H9 (cell line): ENCODE data around the gene MRPL27. TPM values are rescaled to one million over a fixed set of nuclear protein-coding genes. Genes with fewer than 3 reads are reported as not detected.

ENCODE experiments used
- DNase-seq: peaks from one replicate; pipeline ENCODE4 v3.0.0-alpha.2; 2017
- H2AFZ ChIP-seq: one replicate; pipeline ENCODE4 v1.6.1; 2013; ENCODE audit warnings: mild to moderate bottlenecking, low read length, control low read depth, moderate library complexity
- H2AK5ac ChIP-seq: 2 replicates; pipeline ENCODE4 v1.6.1; 2013; ENCODE audit warnings: low read length, control low read depth, mixed read lengths; ENCODE audit not compliant: insufficient read length
- H2BK120ac ChIP-seq: one replicate; pipeline ENCODE4 v1.6.1; 2013; ENCODE audit warnings: low read depth, mild to moderate bottlenecking, low read length, control low read depth, inconsistent platforms; ENCODE audit not compliant: poor library complexity, severe bottlenecking
- H2BK12ac ChIP-seq: 2 replicates; pipeline ENCODE4 v1.6.1; 2013; ENCODE audit warnings: low read length, control low read depth, mixed read lengths, low read depth; ENCODE audit not compliant: insufficient read length
- H2BK15ac ChIP-seq: 2 replicates; pipeline ENCODE4 v1.6.1; 2013; ENCODE audit warnings: low read depth, low read length, control low read depth
- H2BK20ac ChIP-seq: one replicate; pipeline ENCODE4 v1.6.1; 2013; ENCODE audit warnings: low read depth, mild to moderate bottlenecking, low read length, control low read depth, inconsistent platforms; ENCODE audit not compliant: poor library complexity, severe bottlenecking
- H2BK5ac ChIP-seq: 2 replicates; pipeline ENCODE4 v1.6.1; 2013; ENCODE audit warnings: low read length, control low read depth, mixed read lengths; ENCODE audit not compliant: insufficient read length
- H3K14ac ChIP-seq: 2 replicates; pipeline ENCODE4 v1.6.1; 2013; ENCODE audit warnings: low read length, control low read depth; ENCODE audit not compliant: insufficient read depth
- H3K18ac ChIP-seq: 2 replicates; pipeline ENCODE4 v1.6.1; 2013; ENCODE audit warnings: low read depth, mild to moderate bottlenecking, mixed read lengths, low read length, control low read depth; ENCODE audit not compliant: insufficient read length
- H3K23ac ChIP-seq: 2 replicates; pipeline ENCODE4 v1.6.1; 2013; ENCODE audit warnings: low read length, control low read depth, mixed read lengths, low read depth; ENCODE audit not compliant: insufficient read length
- H3K23me2 ChIP-seq: 2 replicates; pipeline ENCODE4 v1.6.1; 2013; ENCODE audit warnings: low read depth, mild to moderate bottlenecking, mixed read lengths, low read length, control low read depth; ENCODE audit not compliant: insufficient read length, poor library complexity, severe bottlenecking
- H3K27ac ChIP-seq: 2 replicates; pipeline ENCODE4 v1.5.1; 2013; ENCODE audit warnings: low read length, control low read depth, mixed read lengths, low read depth; ENCODE audit not compliant: insufficient read length
- H3K27me3 ChIP-seq: 2 replicates; pipeline ENCODE4 v1.6.1; 2013; ENCODE audit warnings: low read length, control low read depth, inconsistent platforms; ENCODE audit not compliant: insufficient read depth
- H3K4ac ChIP-seq: 2 replicates; pipeline ENCODE4 v1.6.1; 2013; ENCODE audit warnings: low read depth, mild to moderate bottlenecking, control low read depth, inconsistent platforms, low read length, moderate library complexity
- H3K4me1 ChIP-seq: 2 replicates; pipeline ENCODE4 v1.6.1; 2013; ENCODE audit warnings: low read length, control low read depth, inconsistent platforms; ENCODE audit not compliant: insufficient read depth
- H3K4me2 ChIP-seq: 2 replicates; pipeline ENCODE4 v1.6.1; 2013; ENCODE audit warnings: low read length, control low read depth, mixed read lengths; ENCODE audit not compliant: insufficient read length, insufficient read depth
- H3K56ac ChIP-seq: 2 replicates; pipeline ENCODE4 v1.6.1; 2013; ENCODE audit warnings: low read depth, mild to moderate bottlenecking, mixed read lengths, low read length, control low read depth; ENCODE audit not compliant: insufficient read length
- H3K79me1 ChIP-seq: 2 replicates; pipeline ENCODE4 v1.6.1; 2013; ENCODE audit warnings: low read depth, mild to moderate bottlenecking, moderate library complexity, low read length, control low read depth, inconsistent platforms; ENCODE audit not compliant: insufficient read depth, poor library complexity, severe bottlenecking
- H3K79me2 ChIP-seq: 2 replicates; pipeline ENCODE4 v1.6.1; 2013; ENCODE audit warnings: low read length, control low read depth, inconsistent platforms; ENCODE audit not compliant: insufficient read depth
- H3K9ac ChIP-seq: 2 replicates; pipeline ENCODE4 v1.6.1; 2013; ENCODE audit warnings: low read length, control low read depth, mixed read lengths; ENCODE audit not compliant: insufficient read length; ENCODE audit errors: extremely low read depth
- H3K9me3 ChIP-seq: one replicate; pipeline ENCODE4 v1.6.1; 2013; ENCODE audit warnings: low read depth, low read length, inconsistent platforms; ENCODE audit not compliant: control insufficient read depth
- H3T11ph ChIP-seq: one replicate; pipeline ENCODE4 v1.6.1; 2013; ENCODE audit warnings: mild to moderate bottlenecking, low read length, control low read depth, inconsistent platforms
- H4K20me1 ChIP-seq: one replicate; pipeline ENCODE4 v1.6.1; 2013; ENCODE audit not compliant: control insufficient read depth, insufficient read length, insufficient read depth
- H4K5ac ChIP-seq: 2 replicates; pipeline ENCODE4 v1.6.1; 2013; ENCODE audit warnings: low read depth, mild to moderate bottlenecking, mixed read lengths, low read length, control low read depth; ENCODE audit not compliant: insufficient read length
- H4K8ac ChIP-seq: replicated peaks from 2 replicates; pipeline ENCODE4 v1.6.1; 2013; ENCODE audit warnings: low read length, control low read depth, mixed read lengths, low read depth; ENCODE audit not compliant: insufficient read length
- H4K91ac ChIP-seq: 2 replicates; pipeline ENCODE4 v1.6.1; 2013; ENCODE audit warnings: low read depth, mild to moderate bottlenecking, moderate library complexity, mixed read lengths, low read length, control low read depth; ENCODE audit not compliant: insufficient read length
- H3K27ac Mint-ChIP-seq, 3 experiments: 2 replicates in 2 of 3; 3 replicates in 1 of 3; pipeline ENCODE4 v1.8.0; 2020 to 2021; ENCODE audit warnings: mixed read lengths in 3 of 3, mild to moderate bottlenecking in 1 of 3, moderate library complexity in 1 of 3
- H3K27me3 Mint-ChIP-seq: 2 replicates; pipeline ENCODE4 v1.8.0; 2021; ENCODE audit warnings: low read depth, mild to moderate bottlenecking, moderate library complexity, mixed read lengths
- H3K36me3 Mint-ChIP-seq, 3 experiments: 2 replicates in 2 of 3; 3 replicates in 1 of 3; pipeline ENCODE4 v1.8.0; 2020 to 2021; ENCODE audit warnings: low read depth in 3 of 3, mixed read lengths in 3 of 3; ENCODE audit not compliant: insufficient read depth in 1 of 3
- H3K4me1 Mint-ChIP-seq, 2 experiments: 2 replicates each; pipeline ENCODE4 v1.8.0; 2020; ENCODE audit warnings: mixed read lengths in 2 of 2
- H3K4me3 Mint-ChIP-seq, 2 experiments: 2 replicates in 1 of 2; 3 replicates in 1 of 2; pipeline ENCODE4 v1.8.0; 2020 to 2021; ENCODE audit warnings: mild to moderate bottlenecking in 2 of 2, mixed read lengths in 2 of 2, moderate library complexity in 1 of 2
- H3K9me3 Mint-ChIP-seq, 2 experiments: 2 replicates in 1 of 2; 3 replicates in 1 of 2; pipeline ENCODE4 v1.8.0; 2020; ENCODE audit warnings: mild to moderate bottlenecking in 2 of 2, mixed read lengths in 2 of 2, moderate library complexity in 1 of 2
- CTCF ChIP-seq: fragments of 200-600 bp; sonication (generic); conservative IDR thresholded peaks from 3 replicates; pipeline ENCODE4 v1.8.0; 2021; ENCODE audit warnings: antibody characterized with exemption, mild to moderate bottlenecking
- WGBS: extraction: QIAGEN DNeasy Blood & Tissue Kit; methylation state at CpG from one replicate; pipeline ENCODE4 v1.1.7; 2013; ENCODE audit warnings: missing lambda C conversion rate, low lambda C conversion rate, mixed read lengths; ENCODE audit not compliant: insufficient read length; ENCODE audit errors: extremely low coverage; 5-methylcytosine and 5-hydroxymethylcytosine counted together
- total RNA-seq: library from RNA; stranded (reverse); gene quantifications from 2 replicates; pipeline ENCODE4 v1.2.1, GENCODE V29; 2021

The MRPL27 gene
- total RNA-seq, 1 experiment from 2014 or later = 85.9 TPM

- Mint-ChIP-seq H3K4me3 (no peak overlapping the region), H3K27ac (peak overlapping the region in 1 of 3 experiments; percentile 31; a peak in 1 of 7 replicates), H3K27me3 (peaks cover 5% of the 10 kb centered on the region), H3K4me1 (peaks cover 13 to 19% of the 10 kb centered on the region in 2 experiments), H3K9me3 (no peaks in the 10 kb centered on the region), H3K36me3 (no peaks in the 10 kb centered on the region)
- no peak overlapping the region for H3T11ph ChIP-seq
- no peaks in the 10 kb centered on the region for H3K27me3 ChIP-seq
- H2BK20ac ChIP-seq = no peak overlapping the region
- H3K79me1 ChIP-seq = no peaks in the 10 kb centered on the region
- no peak overlapping the region for H4K91ac ChIP-seq
- no peak overlapping the region for H2BK120ac ChIP-seq
- no peak overlapping the region for H3K18ac ChIP-seq
- H3K9ac ChIP-seq = no peak overlapping the region
- no CpG with 5 or more reads among the region's 4 CpGs for WGBS
- H3K56ac ChIP-seq = no peak overlapping the region
- no peaks in the 10 kb centered on the region for H3K79me2 ChIP-seq
- H3K4me2 ChIP-seq = no peak overlapping the region
- no peak overlapping the region for H2BK12ac ChIP-seq
- H2AFZ ChIP-seq = no peak overlapping the region
- H2AK5ac ChIP-seq = no peak overlapping the region
- H4K5ac ChIP-seq = no peak overlapping the region
- peaks cover 2% of the 10 kb centered on the region for H4K20me1 ChIP-seq
- no peak overlapping the region for H3K23ac ChIP-seq
- H3K23me2 ChIP-seq = no peaks in the 10 kb centered on the region
- H2BK15ac ChIP-seq = no peak overlapping the region
- no peak overlapping the region for H3K14ac ChIP-seq
- no peak overlapping the region for H3K27ac ChIP-seq
- no peak overlapping the region for H4K8ac ChIP-seq
- no peak for DNase-seq
- no peaks in the 10 kb centered on the region for H3K9me3 ChIP-seq
- H2BK5ac ChIP-seq = no peak overlapping the region
- H3K4ac ChIP-seq = no peak overlapping the region
- H3K4me1 ChIP-seq = no peaks in the 10 kb centered on the region
- no peak for TF ChIP-seq CTCF
Observed at GRCh38 chr17:50331085-50331791, 41.7 kb downstream of the MRPL27 start.
